Suprapubic skin (tissue), 4 donors: ENCODE results near the gene SPINK1. TPM values are rescaled to one million over a fixed set of nuclear protein-coding genes. Genes with fewer than 3 reads are reported as not detected.

Experiments used
- DNase-seq, 2 donors: peaks; one replicate each; pipeline ENCODE4 v3.0.0-alpha.2; 2019; ENCODE audit warnings: low spot score in 2 of 2
- H3K27ac ChIP-seq: fragments of 200-600 bp; sonication (generic); one replicate; pipeline ENCODE4 v1.5.1; 2019
- H3K27me3 ChIP-seq: fragments of 200-600 bp; sonication (generic); one replicate; pipeline ENCODE4 v1.5.1; 2019
- H3K36me3 ChIP-seq: fragments of 200-600 bp; sonication (generic); one replicate; pipeline ENCODE4 v1.5.1; 2019
- H3K4me1 ChIP-seq: fragments of 200-600 bp; sonication (generic); one replicate; pipeline ENCODE4 v1.5.1; 2019
- H3K4me3 ChIP-seq: fragments of 200-600 bp; sonication (generic); one replicate; pipeline ENCODE4 v1.5.1; 2019; ENCODE audit warnings: mild to moderate bottlenecking
- H3K9me3 ChIP-seq: fragments of 200-600 bp; sonication (generic); one replicate; pipeline ENCODE4 v1.5.1; 2019
- CTCF ChIP-seq, 2 donors: fragments of 200-600 bp in 1 of 2; fragments of 450-650 bp in 1 of 2; sonication (generic) in 1 of 2; IDR thresholded peaks; one replicate each; pipeline ENCODE4 v1.5.1; 2016 to 2019; ENCODE audit warnings: antibody characterized with exemption in 2 of 2, mild to moderate bottlenecking in 1 of 2, moderate library complexity in 1 of 2
- EP300 ChIP-seq: sonication (generic); formaldehyde crosslinking; IDR thresholded peaks from one replicate; pipeline ENCODE4 v1.6.1; 2017; ENCODE audit warnings: antibody characterized with exemption
- POLR2A ChIP-seq, 2 donors: fragments of 450-650 bp; IDR thresholded peaks; one replicate each; pipeline ENCODE4 v1.6.1; 2017; ENCODE audit warnings: antibody characterized with exemption in 2 of 2, mild to moderate bottlenecking in 2 of 2, moderate library complexity in 2 of 2
- POLR2AphosphoS5 ChIP-seq, 3 donors: sonication (generic); formaldehyde crosslinking; IDR thresholded peaks; one replicate each; pipeline ENCODE4 v1.6.1; 2017; ENCODE audit warnings: antibody characterized with exemption in 3 of 3
- WGBS: methylation state at CpG from one replicate; pipeline ENCODE4 v1.1.5; 2018; 5-methylcytosine and 5-hydroxymethylcytosine counted together
- total RNA-seq, 4 donors: library from RNA; depleted of rRNA; stranded (reverse); fragments of >200 nt; gene quantifications; one replicate each; pipeline ENCODE4 v1.1.0, GENCODE V29; 2016

SPINK1 gene
- total RNA-seq, 4 donors from 2014 or later: 2.5 to 64.5 TPM; not detected in 2

DNA sequence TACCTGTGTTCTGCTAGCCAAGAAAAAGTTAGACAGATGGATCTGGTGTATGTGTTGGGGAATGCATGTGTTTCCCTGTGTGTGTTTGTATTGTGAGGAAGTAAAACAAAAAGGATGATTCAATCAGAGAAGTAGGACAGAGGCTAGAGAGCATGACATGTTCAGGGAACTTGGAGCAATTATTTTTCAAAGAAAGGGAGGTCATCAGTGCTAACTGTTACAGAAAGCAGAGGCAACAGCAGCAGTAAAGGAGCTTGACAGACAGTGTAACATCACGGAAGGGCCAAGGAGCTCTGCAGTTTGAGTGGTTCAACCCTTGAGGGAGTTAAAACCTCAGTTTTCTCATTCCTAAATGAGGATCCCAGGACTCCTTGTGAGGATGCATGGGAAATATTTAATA is 13.2 kb downstream of the SPINK1 start:
- no peak overlapping the region for H3K27ac ChIP-seq
- 62% methylated on average over 1 of the region's 1 CpG for WGBS

DNA sequence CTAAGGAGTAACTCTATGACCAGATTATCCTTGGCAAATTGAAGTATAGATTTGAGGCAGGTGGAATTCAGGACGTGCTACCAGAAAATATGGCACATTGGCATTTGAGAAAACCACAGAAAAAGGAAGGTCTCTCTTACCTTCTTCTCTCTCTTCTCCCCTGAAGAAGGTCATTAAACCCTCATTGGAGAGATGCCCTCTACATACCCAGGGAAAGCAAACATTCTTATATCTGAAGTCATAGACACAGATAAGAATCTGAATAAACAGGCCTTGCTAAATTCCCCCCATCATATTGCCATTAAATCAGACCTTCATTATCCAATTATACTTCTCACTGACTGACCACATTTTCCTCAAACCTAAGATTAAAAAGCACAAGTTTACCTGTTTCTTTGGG is 17.8 kb downstream of the SPINK1 start:
- 78% methylated on average over 1 of the region's 1 CpG for WGBS
- H3K9me3 ChIP-seq: no peaks in the 10 kb centered on the region
- H3K4me1 ChIP-seq: no peaks in the 10 kb centered on the region
- no peak overlapping the region for H3K27ac ChIP-seq
- no peak overlapping the region for H3K4me3 ChIP-seq
- H3K36me3 ChIP-seq: no peaks in the 10 kb centered on the region
- TF ChIP-seq POLR2AphosphoS5 (IDR thresholded peaks at IDR 0.05) (no peak), POLR2A (IDR thresholded peaks at IDR 0.05) (no peak), EP300 (no peak), CTCF (IDR thresholded peaks at IDR 0.05) (no peak)
- H3K27me3 ChIP-seq: no peaks in the 10 kb centered on the region
- no peak for DNase-seq

More for the DNA sequence above, 13.2 kb downstream of the SPINK1 start:
- H3K9me3 ChIP-seq: no peaks in the 10 kb centered on the region
- H3K36me3 ChIP-seq: no peaks in the 10 kb centered on the region
- H3K4me3 ChIP-seq: no peak overlapping the region
- no peaks in the 10 kb centered on the region for H3K27me3 ChIP-seq
- no peak for TF ChIP-seq EP300
- DNase-seq: no peak
- no peaks in the 10 kb centered on the region for H3K4me1 ChIP-seq

- 59% methylated on average over 5 of the region's 5 CpGs for WGBS
- Histone ChIP-seq H3K4me1 (no peaks in the 10 kb centered on the region), H3K9me3 (no peaks in the 10 kb centered on the region), H3K36me3 (no peaks in the 10 kb centered on the region), H3K27me3 (no peaks in the 10 kb centered on the region), H3K4me3 (no peak overlapping the region), H3K27ac (no peak overlapping the region)
- DNase-seq: no peak
- no peak for TF ChIP-seq CTCF (IDR thresholded peaks at IDR 0.05)
- TF ChIP-seq EP300: no peak
- no peak for TF ChIP-seq POLR2A (IDR thresholded peaks at IDR 0.05)
- no peak for TF ChIP-seq POLR2AphosphoS5 (IDR thresholded peaks at IDR 0.05)
Observed at GRCh38 chr5:147809830-147810666, 21.4 kb downstream of the SPINK1 start.

DNA sequence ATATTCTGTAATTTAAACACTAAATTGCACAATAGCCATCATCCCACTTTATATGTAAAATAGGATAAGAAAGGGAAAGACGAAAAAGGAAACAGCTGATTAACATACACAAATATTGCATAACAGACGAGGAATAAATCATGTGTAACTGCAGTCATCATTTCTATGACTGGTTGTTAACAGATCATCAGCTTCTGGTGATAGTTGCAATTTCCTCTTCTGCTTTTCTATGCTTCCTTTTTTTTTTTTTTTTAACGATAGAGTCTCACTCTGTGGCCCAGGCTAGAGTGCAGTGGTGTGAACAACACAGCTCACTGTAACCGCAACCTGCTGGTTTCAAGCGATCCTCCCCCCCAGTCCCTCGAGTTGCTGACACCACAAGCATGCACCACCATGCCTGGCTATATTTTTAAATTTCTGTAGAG is 26.4 kb downstream of the SPINK1 start:
- TF ChIP-seq CTCF (IDR thresholded peaks at IDR 0.05) (no peak), POLR2A (IDR thresholded peaks at IDR 0.05) (no peak), POLR2AphosphoS5 (IDR thresholded peaks at IDR 0.05) (no peak), EP300 (no peak)
- no peak for DNase-seq
- Histone ChIP-seq H3K27me3 (no peaks in the 10 kb centered on the region), H3K4me3 (no peak overlapping the region), H3K36me3 (no peaks in the 10 kb centered on the region), H3K9me3 (no peaks in the 10 kb centered on the region), H3K4me1 (no peaks in the 10 kb centered on the region), H3K27ac (no peak overlapping the region)
- 51% methylated on average over 6 of the region's 6 CpGs for WGBS

DNA sequence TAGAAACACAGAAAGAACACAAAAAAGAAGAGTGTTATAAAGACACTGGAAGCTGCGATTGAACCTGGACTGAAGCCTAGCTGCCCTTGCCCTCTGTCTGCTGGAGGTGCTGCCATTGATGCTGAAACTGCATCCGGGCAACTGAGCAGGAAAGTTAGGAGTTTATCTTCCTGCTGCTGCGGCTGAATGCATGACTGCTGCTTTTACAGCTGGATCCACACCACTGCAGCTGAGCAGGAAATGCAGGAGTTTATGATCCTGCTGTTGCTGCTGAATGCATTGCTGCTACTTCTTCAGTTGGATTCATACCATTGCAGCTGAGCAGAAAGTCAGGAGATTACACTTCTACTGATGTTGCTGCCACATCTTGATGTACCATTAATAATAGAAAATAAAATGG is 27.1 kb downstream of the SPINK1 start:
- TF ChIP-seq POLR2A (IDR thresholded peaks at IDR 0.05) (no peak), CTCF (IDR thresholded peaks at IDR 0.05) (no peak), EP300 (no peak), POLR2AphosphoS5 (IDR thresholded peaks at IDR 0.05) (no peak)
- H3K4me1 ChIP-seq: no peaks in the 10 kb centered on the region
- H3K36me3 ChIP-seq: no peaks in the 10 kb centered on the region
- H3K27me3 ChIP-seq: no peaks in the 10 kb centered on the region
- WGBS: 56% methylated on average over 3 of the region's 3 CpGs
- no peak for DNase-seq
- no peaks in the 10 kb centered on the region for H3K9me3 ChIP-seq
- no peak overlapping the region for H3K27ac ChIP-seq
- no peak overlapping the region for H3K4me3 ChIP-seq
